ENCODE data around the gene KIF4B. TPM values are rescaled to one million over a fixed set of nuclear protein-coding genes. Genes with fewer than 3 reads are reported as not detected.

Gene KIF4B
- total RNA-seq: 0.09 TPM in 1 of 2 replicates, not detected in the other

GRCh38 chr5:155013526-155013925, at the start of gene KIF4B:
Gene KIF4B, plus strand, starts transcription at chr5:155013755. Its CDS starts 105 bp downstream, at chr5:155013860.

Other genes with a start within 250 kb of the KIF4B start
- gene FAXDC2, start 163.2 kb upstream of the KIF4B start, total RNA-seq: 4.2 and 5.9 TPM in 2 replicates
- 68.3 and 91.8 TPM in 2 replicates for gene CNOT8, start 155.1 kb upstream of the KIF4B start, total RNA-seq
- 14.0 and 26.5 TPM in 2 replicates for gene GEMIN5, start 75.5 kb upstream of the KIF4B start, total RNA-seq
- 11.3 and 15.9 TPM in 2 replicates for gene MRPL22, start 72.7 kb upstream of the KIF4B start, total RNA-seq